Adrenal gland (tissue), 12 donors: Measurements from ENCODE around the gene GALNTL6. TPM values are rescaled to one million over a fixed set of nuclear protein-coding genes. Genes with fewer than 3 reads are reported as not detected.

Experiments used
- DNase-seq, 7 donors: peaks; one replicate each; pipeline ENCODE4 v3.0.0-alpha.2; 2019 to 2020
- H3K27ac ChIP-seq, 5 donors: fragments of 200-600 bp; sonication (generic) in 4 of 5; 1 replicate in 3 of 5; 2 replicates in 2 of 5; pipeline versions ENCODE4 v1.5.1 to v1.8.0; 2016 to 2020; ENCODE audit warnings: mild to moderate bottlenecking in 1 of 5
- H3K27me3 ChIP-seq: fragments of 200-600 bp; 2 replicates; pipeline ENCODE4 v1.8.0; 2021
- H3K36me3 ChIP-seq, 2 donors: fragments of 200-600 bp; replicated peaks in 1 of 2; 1 replicate in 1 of 2; 2 replicates in 1 of 2; pipeline versions ENCODE4 v1.5.1 to v1.8.0; 2018 to 2022
- H3K4me1 ChIP-seq, 2 donors: fragments of 200-600 bp; replicated peaks in 1 of 2; 1 replicate in 1 of 2; 2 replicates in 1 of 2; pipeline versions ENCODE4 v1.5.1 to v1.8.0; 2018 to 2021
- H3K4me3 ChIP-seq, 4 donors: fragments of 200-600 bp; sonication (generic) in 3 of 4; one replicate each; pipeline ENCODE4 v1.5.1; 2016 to 2018
- H3K9me3 ChIP-seq, 3 donors: fragments of 200-600 bp; sonication (generic) in 1 of 3; replicated peaks in 1 of 3; 1 replicate in 2 of 3; 2 replicates in 1 of 3; pipeline versions ENCODE4 v1.5.1 to v1.8.0; 2016 to 2021
- CTCF ChIP-seq, 6 experiments: fragments of 450-650 bp in 4 of 6; fragments of 200-600 bp in 2 of 6; sonication (generic) in 1 of 6; IDR thresholded peaks; 1 replicate in 5 of 6; 2 replicates in 1 of 6; pipeline versions ENCODE4 v1.5.1 to v1.8.0; 2016 to 2021; ENCODE audit warnings: antibody characterized with exemption in 6 of 6, mild to moderate bottlenecking in 2 of 6, moderate library complexity in 1 of 6
- POLR2A ChIP-seq, 2 donors: fragments of 450-650 bp; IDR thresholded peaks; one replicate each; pipeline ENCODE4 v1.6.1; 2017; ENCODE audit warnings: antibody characterized with exemption in 2 of 2, mild to moderate bottlenecking in 2 of 2, moderate library complexity in 1 of 2
- WGBS, 4 donors: extraction: QIAGEN DNeasy Blood & Tissue Kit in 2 of 4; methylation state at CpG; one replicate each; pipeline versions ENCODE4 v1.1.5 to v1.1.7; 2013 to 2017; 5-methylcytosine and 5-hydroxymethylcytosine counted together
- intact Hi-C, 2 donors: fragments of 100-400 bp; cut with DNase I; formaldehyde crosslinking; loops; one replicate each; pipeline versions ENCODE4 v1.14.1 to v1.15.0; 2022 to 2023
- polyA plus RNA-seq, 3 donors: library from polyadenylated mRNA; stranded (reverse); fragments of 200-250 nt in 2 of 3; fragments of 350-450 nt in 1 of 3; fragmentation: Illumina TruSeq in 1 of 3; extraction: RNeasy Lipid Tissue Mini Kit (QIAGEN cat#74804) in 1 of 3; gene quantifications; one replicate each; pipeline ENCODE4 v1.2.3, GENCODE V29; 2013 to 2014
- total RNA-seq, 9 donors: library from RNA; depleted of rRNA in 4 of 9; stranded (reverse); fragments of >200 nt in 4 of 9; fragments of 120-200 nt in 1 of 9; fragmentation: NEBNext Ultra II Directional in 1 of 9; extraction: Animal tissue kit (Norgen Biotek cat#: 25700) in 1 of 9; gene quantifications; one replicate each; pipeline versions ENCODE4 v1.1.0 to v1.2.4, GENCODE V29; 2013 to 2023
- donor health status: healthy with polysubstance abuse.
- donor health status: Bipolar disorder and iron deficiency.
- donor health status: DM: yes; HTN: yes; CAD: no.
- donor health status: DM: no; HTN: no; CAD: no.
- donor health status: DM: no; HTN: no; CAD: no.
- donor health status: DM: yes; HTN: yes; CAD: no.

GALNTL6 gene
- total and polyA plus RNA-seq, 12 donors, result 0.10 to 0.96 (median 0.42) TPM; not detected in 1

DNA sequence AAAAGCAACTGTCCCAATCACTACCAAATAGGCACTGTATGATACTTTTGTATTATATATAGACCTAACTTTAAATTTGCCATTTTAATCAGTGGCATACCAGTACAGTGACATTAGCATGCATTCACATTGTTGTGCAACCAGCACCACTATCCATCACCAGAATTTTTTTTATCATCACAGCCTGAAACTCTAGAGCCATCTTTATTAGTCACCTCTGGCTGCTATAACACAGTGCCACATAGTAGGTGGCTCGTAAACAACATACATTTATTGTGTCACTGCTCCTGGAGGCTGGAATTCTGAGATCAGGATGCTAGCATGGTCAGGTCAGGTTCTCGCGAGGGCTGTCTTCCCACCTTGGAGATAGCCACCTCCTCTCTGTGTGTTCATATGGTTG is 1167.0 kb downstream of the GALNTL6 start:
- no peak overlapping the region for H3K4me3 ChIP-seq
- H3K36me3 ChIP-seq, result no peaks in the 10 kb centered on the region
- no peaks in the 10 kb centered on the region for H3K9me3 ChIP-seq
- H3K27me3 ChIP-seq, result no peaks in the 10 kb centered on the region
- 87 to 97% (median 95%) methylated on average over 3 of the region's 3 CpGs for WGBS, 4 donors
- DNase-seq, result no peak
- no peak for TF ChIP-seq POLR2A (IDR thresholded peaks at IDR 0.05)
- TF ChIP-seq CTCF (IDR thresholded peaks at IDR 0.05), result no peak
- intact Hi-C loops, result no loop called here
- no peaks in the 10 kb centered on the region for H3K4me1 ChIP-seq
- no peak overlapping the region for H3K27ac ChIP-seq

- WGBS, 4 donors, result 21 to 42% (median 33%) methylated on average over 2 of the region's 2 CpGs
- H3K4me1 ChIP-seq, result no peaks in the 10 kb centered on the region
- no peaks in the 10 kb centered on the region for H3K36me3 ChIP-seq
- no peaks in the 10 kb centered on the region for H3K27me3 ChIP-seq
- intact Hi-C loops, result no loop called here
- TF ChIP-seq CTCF (IDR thresholded peaks at IDR 0.05) (no peak), POLR2A (IDR thresholded peaks at IDR 0.05) (no peak)
- H3K4me3 ChIP-seq, result no peak overlapping the region
- H3K9me3 ChIP-seq, result no peaks in the 10 kb centered on the region
- no peak overlapping the region for H3K27ac ChIP-seq
- DNase-seq, result peak in 2 of 7 donors; percentile 14 to 20
These were observed 1169.0 kb downstream of the GALNTL6 start for GRCh38 chr4:172982151-172982590.

- WGBS, 4 donors, result 85 to 93% (median 89%) methylated on average over 3 of the region's 3 CpGs
- no peaks in the 10 kb centered on the region for H3K27me3 ChIP-seq
- intact Hi-C loops, result no loop called here
- TF ChIP-seq CTCF (IDR thresholded peaks at IDR 0.05) (no peak), POLR2A (IDR thresholded peaks at IDR 0.05) (no peak)
- H3K4me3 ChIP-seq, result no peak overlapping the region
- no peaks in the 10 kb centered on the region for H3K9me3 ChIP-seq
- H3K4me1 ChIP-seq, result no peaks in the 10 kb centered on the region
- no peak for DNase-seq
- no peak overlapping the region for H3K27ac ChIP-seq
- H3K36me3 ChIP-seq, result no peaks in the 10 kb centered on the region
These were observed 1169.8 kb downstream of the GALNTL6 start for GRCh38 chr4:172983014-172983413.

- no peak overlapping the region for H3K27ac ChIP-seq
- no peak for DNase-seq
- WGBS, 4 donors, result 90 to 95% (median 93%) methylated on average over 3 of the region's 3 CpGs
- TF ChIP-seq CTCF (IDR thresholded peaks at IDR 0.05), result no peak
- no peak for TF ChIP-seq POLR2A (IDR thresholded peaks at IDR 0.05)
- no peaks in the 10 kb centered on the region for H3K4me1 ChIP-seq
- intact Hi-C loops, result no loop called here
- H3K9me3 ChIP-seq, result no peaks in the 10 kb centered on the region
- H3K36me3 ChIP-seq, result no peaks in the 10 kb centered on the region
- H3K27me3 ChIP-seq, result no peaks in the 10 kb centered on the region
- no peak overlapping the region for H3K4me3 ChIP-seq
These were observed 1170.4 kb downstream of the GALNTL6 start for GRCh38 chr4:172983631-172984030.
